HEK293 (cell line): ENCODE data around the gene SLC2A5.

Experiments used
- CTCF ChIA-PET: fragments of 350-600 bp; formaldehyde crosslinking; extraction: SDS; loops from one replicate; lab custom pipeline; 2021; ENCODE audit warnings: antibody characterized with exemption; lab: Yijun Ruan, JAX
- POLR2A ChIA-PET: fragments of 300-600 bp; formaldehyde crosslinking; extraction: SDS; loops from one replicate; lab custom pipeline; 2020; ENCODE audit warnings: antibody characterized with exemption, inconsistent platforms; lab: Yijun Ruan, JAX
- H3K27ac ChIP-seq: fragments of 200-500 bp; sonication (Bioruptor generic); 2 replicates; pipeline ENCODE4 v1.5.1; 2014; ENCODE audit warnings: low read depth, low read length, control low read depth, inconsistent platforms; ENCODE audit errors: extremely low read depth
- H3K36me3 ChIP-seq, 2 experiments: fragments of 200-500 bp in 1 of 2; sonication (Bioruptor generic) in 1 of 2; 1 replicate in 1 of 2; 2 replicates in 1 of 2; pipeline ENCODE4 v1.5.1; 2014 to 2017; ENCODE audit warnings: inconsistent platforms in 2 of 2, low read length in 2 of 2; ENCODE audit not compliant: control insufficient read depth in 2 of 2, insufficient read depth in 1 of 2
- H3K4me1 ChIP-seq: fragments of 200-500 bp; sonication (Bioruptor generic); 2 replicates; pipeline ENCODE4 v1.5.1; 2014; ENCODE audit warnings: mild to moderate bottlenecking, low read length, inconsistent platforms; ENCODE audit not compliant: control insufficient read depth, insufficient read depth
- H3K4me3 ChIP-seq: 2 replicates; pipeline ENCODE4 v1.5.1; 2011; ENCODE audit warnings: low read depth, mild to moderate bottlenecking, control low read depth, low read length, moderate library complexity
- H3K9me3 ChIP-seq: fragments of 200-500 bp; sonication (Bioruptor generic); 2 replicates; pipeline ENCODE4 v1.5.1; 2014; ENCODE audit warnings: low read depth, low read length, inconsistent platforms; ENCODE audit not compliant: control insufficient read depth, insufficient read depth
- FEZF1 ChIP-seq: fragments of 450-650 bp; formaldehyde crosslinking; IDR thresholded peaks from 2 replicates; pipeline ENCODE4 v1.5.1; 2016; ENCODE audit warnings: missing biosample characterization, missing genetic modification characterization
- KLF9 ChIP-seq: fragments of 450-650 bp; formaldehyde crosslinking; IDR thresholded peaks from 2 replicates; pipeline ENCODE4 v1.5.1; 2016; ENCODE audit warnings: missing biosample characterization, missing genetic modification characterization, low read depth
- OSR2 ChIP-seq: fragments of 450-650 bp; formaldehyde crosslinking; IDR thresholded peaks from 2 replicates; pipeline ENCODE4 v1.5.1; 2016; ENCODE audit warnings: missing biosample characterization, missing genetic modification characterization
- TRIM28 ChIP-seq: IDR thresholded peaks from 2 replicates; pipeline ENCODE4 v1.6.1; 2011; ENCODE audit warnings: low read length, control low read depth, borderline replicate concordance
- ZBTB17 ChIP-seq: fragments of 450-650 bp; formaldehyde crosslinking; IDR thresholded peaks from 2 replicates; pipeline ENCODE4 v1.5.1; 2016; ENCODE audit warnings: missing biosample characterization, missing genetic modification characterization
- ZBTB20 ChIP-seq: fragments of 450-650 bp; formaldehyde crosslinking; IDR thresholded peaks from 2 replicates; pipeline ENCODE4 v1.5.1; 2016; ENCODE audit warnings: missing biosample characterization, missing genetic modification characterization
- ZFP37 ChIP-seq: fragments of 450-650 bp; formaldehyde crosslinking; IDR thresholded peaks from 2 replicates; pipeline ENCODE4 v1.5.1; 2016; ENCODE audit warnings: missing biosample characterization, missing genetic modification characterization
- ZNF114 ChIP-seq: fragments of 450-650 bp; formaldehyde crosslinking; IDR thresholded peaks from 2 replicates; pipeline ENCODE4 v1.5.0; 2017; ENCODE audit warnings: missing biosample characterization, missing genetic modification characterization
- ZNF132 ChIP-seq: fragments of 450-650 bp; formaldehyde crosslinking; IDR thresholded peaks from 2 replicates; pipeline ENCODE4 v1.5.1; 2017; ENCODE audit warnings: missing biosample characterization, missing genetic modification characterization, borderline replicate concordance
- ZNF138 ChIP-seq: fragments of 450-650 bp; formaldehyde crosslinking; IDR thresholded peaks from 2 replicates; pipeline ENCODE4 v1.5.1; 2016; ENCODE audit warnings: missing biosample characterization, missing genetic modification characterization, borderline replicate concordance
- ZNF2 ChIP-seq: fragments of 450-650 bp; formaldehyde crosslinking; IDR thresholded peaks from 2 replicates; pipeline ENCODE4 v1.5.1; 2016; ENCODE audit warnings: missing biosample characterization, missing genetic modification characterization
- ZNF48 ChIP-seq: fragments of 450-650 bp; formaldehyde crosslinking; IDR thresholded peaks from 2 replicates; pipeline ENCODE4 v1.5.1; 2016; ENCODE audit warnings: missing biosample characterization, missing genetic modification characterization
- ZNF521 ChIP-seq: fragments of 450-650 bp; formaldehyde crosslinking; IDR thresholded peaks from 2 replicates; pipeline ENCODE4 v1.5.1; 2017; ENCODE audit warnings: missing biosample characterization, mild to moderate bottlenecking, missing genetic modification characterization
- ZNF677 ChIP-seq: fragments of 450-650 bp; IDR thresholded peaks from 2 replicates; pipeline ENCODE4 v1.5.0; 2018; ENCODE audit warnings: missing biosample characterization, mild to moderate bottlenecking, missing genetic modification characterization, moderate library complexity
- ZNF837 ChIP-seq: fragments of 450-650 bp; formaldehyde crosslinking; IDR thresholded peaks from 2 replicates; pipeline ENCODE4 v1.5.1; 2016; ENCODE audit warnings: missing biosample characterization, missing genetic modification characterization
- TF ChIP-seq, protein P1 (sequence below): fragments of 450-650 bp; formaldehyde crosslinking; IDR thresholded peaks from 2 replicates; pipeline ENCODE4 v1.5.1; 2017; ENCODE audit warnings: missing biosample characterization, missing genetic modification characterization
- TF ChIP-seq, protein P2 (sequence below): fragments of 450-650 bp; formaldehyde crosslinking; IDR thresholded peaks from 2 replicates; pipeline ENCODE4 v1.5.1; 2016; ENCODE audit warnings: missing biosample characterization, missing genetic modification characterization
- TF ChIP-seq, protein P3 (sequence below): sonication (generic); formaldehyde crosslinking; IDR thresholded peaks from 2 replicates; pipeline ENCODE4 v1.8.1; 2022; ENCODE audit warnings: mild to moderate bottlenecking, moderate library complexity, missing genetic modification reagents

The SLC2A5 gene

DNA sequence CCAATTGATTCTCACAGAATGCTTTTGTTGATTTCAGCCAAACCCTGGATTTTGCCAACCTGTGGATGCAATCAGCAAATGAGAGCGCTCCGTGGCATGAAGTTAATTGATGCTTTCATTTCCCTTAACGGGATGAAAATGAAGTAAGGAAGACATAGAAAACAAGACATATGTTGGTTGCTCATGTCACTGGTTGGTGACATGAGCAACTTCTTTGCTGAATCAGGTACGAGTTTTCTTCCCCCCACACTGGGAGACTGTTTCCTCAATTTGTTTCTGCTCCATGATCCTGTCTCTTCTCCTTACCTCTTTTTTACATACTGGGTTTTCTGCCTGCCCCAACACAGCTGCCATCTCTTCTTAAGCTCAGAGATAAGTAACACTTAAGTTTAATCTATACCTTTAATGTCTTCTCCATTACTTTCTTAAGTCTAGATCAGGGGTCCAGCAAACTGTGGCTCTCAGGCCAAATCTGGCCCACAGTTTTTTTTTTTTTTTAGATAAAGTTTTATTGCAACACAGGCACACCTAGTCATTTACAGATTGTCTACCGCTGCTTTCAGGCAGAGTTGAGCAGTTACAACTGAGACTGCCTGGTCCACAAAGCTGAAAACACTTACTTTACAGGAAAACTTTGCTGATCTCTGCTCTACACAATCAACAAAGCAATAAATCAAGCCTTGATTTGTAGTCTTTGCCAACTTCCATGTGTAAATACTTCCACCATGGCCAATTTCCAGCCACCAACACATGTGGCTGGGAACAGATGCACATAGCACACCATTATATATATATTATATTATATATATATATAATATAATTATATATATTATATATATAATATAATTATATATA, 46.1 kb upstream of the SLC2A5 start:
- Histone ChIP-seq H3K36me3 (peaks cover 0 to 23% of the 10 kb centered on the region in 2 experiments; a peak in 1 of 3 replicates), H3K4me3 (no peak overlapping the region), H3K4me1 (no peaks in the 10 kb centered on the region; the same call in 1 of the 2 replicates), H3K9me3 (no peaks in the 10 kb centered on the region), H3K27ac (no peak overlapping the region)
- POLR2A ChIA-PET, result interaction anchor here (0.7 kb wide), 2 partner anchors 56 to 243 kb away, joined by 3 to 6 read pairs; no protein-coding TSS in a partner anchor
- CTCF ChIA-PET, result interaction anchor here (0.5 to 1.3 kb wide), 3 partner anchors 65 to 151 kb away, joined by 3 to 4 read pairs (median 3); no protein-coding TSS in a partner anchor
- TF ChIP-seq, protein P1, sequence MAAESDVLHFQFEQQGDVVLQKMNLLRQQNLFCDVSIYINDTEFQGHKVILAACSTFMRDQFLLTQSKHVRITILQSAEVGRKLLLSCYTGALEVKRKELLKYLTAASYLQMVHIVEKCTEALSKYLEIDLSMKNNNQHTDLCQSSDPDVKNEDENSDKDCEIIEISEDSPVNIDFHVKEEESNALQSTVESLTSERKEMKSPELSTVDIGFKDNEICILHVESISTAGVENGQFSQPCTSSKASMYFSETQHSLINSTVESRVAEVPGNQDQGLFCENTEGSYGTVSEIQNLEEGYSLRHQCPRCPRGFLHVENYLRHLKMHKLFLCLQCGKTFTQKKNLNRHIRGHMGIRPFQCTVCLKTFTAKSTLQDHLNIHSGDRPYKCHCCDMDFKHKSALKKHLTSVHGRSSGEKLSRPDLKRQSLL (tag by site-specific recombination), result no peak
- TF ChIP-seq ZBTB17, result peak; percentile 33; the same call in 1 of the 2 replicates
- TF ChIP-seq TRIM28, result no peak
- TF ChIP-seq FEZF1 (tag by site-specific recombination), result peak; percentile 67

DNA sequence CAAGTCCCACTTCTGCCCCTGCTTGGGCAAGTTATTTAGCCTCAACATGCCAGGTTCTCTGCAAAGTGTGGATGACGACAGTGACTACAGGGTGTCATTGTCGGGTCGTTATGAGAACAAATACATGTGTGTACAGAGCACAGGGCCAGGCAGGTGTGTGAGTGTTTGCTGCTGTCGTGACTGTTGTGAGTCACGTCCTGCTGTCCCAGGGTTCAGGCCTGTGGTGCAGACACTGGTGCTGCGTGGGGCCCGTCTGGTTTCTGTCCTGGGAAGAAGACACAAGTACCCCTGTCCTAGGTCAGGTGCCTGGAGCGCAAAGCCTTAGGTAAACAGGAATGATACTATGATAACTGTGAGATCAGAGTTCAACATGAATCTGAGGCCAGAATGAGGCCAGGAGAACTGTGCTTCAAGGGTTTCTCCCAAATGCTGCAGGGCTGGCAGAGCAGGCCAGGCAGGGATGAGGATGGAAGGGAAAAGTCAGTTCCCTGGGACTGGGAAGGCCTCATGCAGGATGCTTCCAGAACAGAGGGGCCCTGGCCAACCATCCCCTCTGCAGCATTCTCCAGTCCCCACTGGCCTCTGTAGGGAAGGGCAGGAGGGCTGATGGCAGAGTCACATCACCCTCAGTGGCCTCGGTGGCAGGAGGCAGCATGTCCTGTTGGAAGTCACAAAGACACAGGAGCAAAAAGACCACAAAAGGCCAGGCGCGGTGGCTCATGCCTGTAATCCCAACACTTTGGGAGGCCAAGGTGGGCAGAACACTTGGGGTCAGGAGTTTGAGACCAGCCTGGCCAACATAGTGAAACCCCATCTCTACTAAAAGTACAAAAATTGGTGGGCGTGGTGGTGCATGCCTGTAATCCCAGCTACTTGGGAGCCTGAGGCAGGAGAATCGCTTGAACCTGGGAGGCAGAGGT, 43.8 kb upstream of the SLC2A5 start:
- H3K27ac ChIP-seq, result no peak overlapping the region
- POLR2A ChIA-PET, result interaction anchor here (0.6 kb wide), 1 partner anchor 114 kb away, joined by 3 read pairs; no protein-coding TSS in a partner anchor
- H3K36me3 ChIP-seq, result peaks cover 0 to 27% of the 10 kb centered on the region in 2 experiments; a peak in 2 of 3 replicates
- TF ChIP-seq ZNF2 (tag by site-specific recombination) (no peak), KLF9 (0 out of 2 replicates have a peak, but pooled peaks have one; percentile 11)
- no peak overlapping the region for H3K4me3 ChIP-seq
- no peaks in the 10 kb centered on the region for H3K9me3 ChIP-seq
- CTCF ChIA-PET, result interaction anchor here (0.7 to 1.1 kb wide), 2 partner anchors 12 to 19 kb away, joined by 3 to 4 read pairs; no protein-coding TSS in a partner anchor
- no peaks in the 10 kb centered on the region; the same call in 1 of the 2 replicates for H3K4me1 ChIP-seq

DNA sequence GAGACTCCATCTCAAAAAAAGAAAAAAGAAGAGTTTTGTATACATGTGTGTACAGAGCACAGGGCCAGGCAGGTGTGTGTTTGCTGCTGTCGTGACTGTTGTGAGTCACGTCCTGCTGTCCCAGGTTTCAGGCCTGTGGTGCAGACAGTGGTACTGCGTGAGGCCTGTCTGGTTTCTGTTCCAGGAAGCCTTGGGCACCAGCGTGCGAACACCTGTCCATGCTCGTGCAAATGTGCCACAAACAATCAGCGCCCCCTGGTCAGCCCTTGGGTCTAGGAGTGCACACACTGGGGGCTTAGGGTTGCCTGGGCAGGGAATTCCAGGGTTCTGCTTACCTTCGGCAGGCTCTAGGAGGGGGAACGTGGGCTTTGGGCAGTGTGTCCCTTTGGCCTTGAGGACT, 42.5 kb upstream of the SLC2A5 start:
- no peak overlapping the region for H3K27ac ChIP-seq
- no peaks in the 10 kb centered on the region for H3K9me3 ChIP-seq
- ChIA-PET CTCF (interaction anchor here (0.5 to 4.3 kb wide), 10 partner anchors 10 to 831 kb away, joined by 3 to 42 read pairs (median 4); partner anchors contain the start of genes LZIC and NMNAT1), POLR2A (no interaction called here)
- peaks cover 0 to 32% of the 10 kb centered on the region in 2 experiments; a peak in 2 of 3 replicates for H3K36me3 ChIP-seq
- TF ChIP-seq TRIM28 (no peak), ZNF48 (tag by site-specific recombination) (no peak), ZFP37 (no peak), ZNF138 (no peak)
- H3K4me3 ChIP-seq, result no peak overlapping the region
- H3K4me1 ChIP-seq, result no peaks in the 10 kb centered on the region; the same call in 1 of the 2 replicates

DNA sequence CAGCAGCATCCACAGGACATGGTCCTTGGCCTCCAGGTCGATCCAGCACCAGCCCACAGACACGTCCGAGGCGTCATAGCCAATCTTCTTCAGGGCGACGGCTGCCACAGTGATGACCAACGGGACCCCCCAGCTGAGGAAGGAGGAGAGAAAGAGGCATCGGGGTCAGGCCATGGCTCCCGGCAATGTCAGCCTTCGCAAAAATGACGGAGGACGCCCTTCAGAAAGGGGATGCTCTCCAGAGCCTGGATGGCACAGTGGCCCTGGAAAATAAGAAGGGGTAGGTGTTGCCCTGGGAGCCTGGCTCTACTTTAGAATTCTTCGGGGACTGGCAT, 41.9 kb upstream of the SLC2A5 start:
- no peaks in the 10 kb centered on the region for H3K9me3 ChIP-seq
- ChIA-PET CTCF (interaction anchor here (0.5 to 4.3 kb wide), 23 partner anchors 10 to 832 kb away, joined by 3 to 42 read pairs (median 4); partner anchors contain the start of genes LZIC and NMNAT1), POLR2A (no interaction called here)
- H3K27ac ChIP-seq, result no peak overlapping the region
- H3K36me3 ChIP-seq, result peaks cover 0 to 32% of the 10 kb centered on the region in 2 experiments; a peak in 2 of 3 replicates
- no peak overlapping the region for H3K4me3 ChIP-seq
- TF ChIP-seq ZNF677 (tag by site-specific recombination), result no peak
- TF ChIP-seq ZNF837 (tag by site-specific recombination), result no peak
- TF ChIP-seq ZNF521 (tag by site-specific recombination), result no peak
- no peak for TF ChIP-seq ZBTB20 (tag by site-specific recombination)
- no peak for TF ChIP-seq ZNF114
- TF ChIP-seq, protein P2, sequence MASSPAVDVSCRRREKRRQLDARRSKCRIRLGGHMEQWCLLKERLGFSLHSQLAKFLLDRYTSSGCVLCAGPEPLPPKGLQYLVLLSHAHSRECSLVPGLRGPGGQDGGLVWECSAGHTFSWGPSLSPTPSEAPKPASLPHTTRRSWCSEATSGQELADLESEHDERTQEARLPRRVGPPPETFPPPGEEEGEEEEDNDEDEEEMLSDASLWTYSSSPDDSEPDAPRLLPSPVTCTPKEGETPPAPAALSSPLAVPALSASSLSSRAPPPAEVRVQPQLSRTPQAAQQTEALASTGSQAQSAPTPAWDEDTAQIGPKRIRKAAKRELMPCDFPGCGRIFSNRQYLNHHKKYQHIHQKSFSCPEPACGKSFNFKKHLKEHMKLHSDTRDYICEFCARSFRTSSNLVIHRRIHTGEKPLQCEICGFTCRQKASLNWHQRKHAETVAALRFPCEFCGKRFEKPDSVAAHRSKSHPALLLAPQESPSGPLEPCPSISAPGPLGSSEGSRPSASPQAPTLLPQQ (tag by site-specific recombination), result no peak
- no peak for TF ChIP-seq OSR2 (tag by site-specific recombination)
- TF ChIP-seq ZNF132, result no peak
- TF ChIP-seq, protein P3, sequence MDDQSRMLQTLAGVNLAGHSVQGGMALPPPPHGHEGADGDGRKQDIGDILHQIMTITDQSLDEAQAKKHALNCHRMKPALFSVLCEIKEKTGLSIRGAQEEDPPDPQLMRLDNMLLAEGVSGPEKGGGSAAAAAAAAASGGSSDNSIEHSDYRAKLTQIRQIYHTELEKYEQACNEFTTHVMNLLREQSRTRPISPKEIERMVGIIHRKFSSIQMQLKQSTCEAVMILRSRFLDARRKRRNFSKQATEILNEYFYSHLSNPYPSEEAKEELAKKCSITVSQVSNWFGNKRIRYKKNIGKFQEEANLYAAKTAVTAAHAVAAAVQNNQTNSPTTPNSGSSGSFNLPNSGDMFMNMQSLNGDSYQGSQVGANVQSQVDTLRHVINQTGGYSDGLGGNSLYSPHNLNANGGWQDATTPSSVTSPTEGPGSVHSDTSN (CRISPR knock-in tag), result no peak
- no peaks in the 10 kb centered on the region; the same call in 1 of the 2 replicates for H3K4me1 ChIP-seq
